Heart right ventricle (tissue), 16 donors: ENCODE data around the gene ADAMTS2. TPM values are rescaled to one million over a fixed set of nuclear protein-coding genes. Genes with fewer than 3 reads are reported as not detected.
"Not testable (repeated sequence)": the region's sequence is repeated elsewhere in the genome, so short reads cannot be mapped to it uniquely, and the experiment has no call there.

ENCODE experiments used
- ATAC-seq, 8 donors: fragments of 200-7000 bp; cut with Tn5 transposase; one replicate each; pipeline ENCODE4 v1.9.1; 2020; ENCODE audit warnings: mild to moderate bottlenecking in 8 of 8, moderate library complexity in 8 of 8, moderate number of reproducible peaks in 1 of 8
- DNase-seq, 2 donors: peaks; one replicate each; pipeline ENCODE4 v3.0.0-alpha.2; 2020
- H3K27ac ChIP-seq, 10 donors: fragments of 200-600 bp; sonication (generic) in 2 of 10; one replicate each; pipeline versions ENCODE4 v1.5.0 to v1.8.0; 2020 to 2022; ENCODE audit warnings: mild to moderate bottlenecking in 3 of 10
- H3K27me3 ChIP-seq, 7 donors: fragments of 200-600 bp; one replicate each; pipeline ENCODE4 v1.8.0; 2021 to 2022; ENCODE audit warnings: mild to moderate bottlenecking in 2 of 7
- H3K36me3 ChIP-seq, 9 donors: fragments of 200-600 bp; sonication (generic) in 1 of 9; one replicate each; pipeline versions ENCODE4 v1.5.0 to v1.8.0; 2020 to 2022; ENCODE audit warnings: mild to moderate bottlenecking in 2 of 9
- H3K4me1 ChIP-seq, 9 donors: fragments of 200-600 bp; sonication (generic) in 1 of 9; one replicate each; pipeline versions ENCODE4 v1.5.0 to v1.8.0; 2020 to 2022; ENCODE audit warnings: mild to moderate bottlenecking in 4 of 9
- H3K4me3 ChIP-seq, 10 donors: fragments of 200-600 bp; sonication (generic) in 2 of 10; one replicate each; pipeline versions ENCODE4 v1.5.0 to v1.8.0; 2020 to 2022; ENCODE audit warnings: mild to moderate bottlenecking in 7 of 10, moderate library complexity in 2 of 10
- H3K9me3 ChIP-seq, 11 donors: fragments of 200-600 bp in 10 of 11; sonication (generic) in 2 of 11; one replicate each; pipeline versions ENCODE4 v1.5.0 to v1.8.0; 2013 to 2022; ENCODE audit warnings: mild to moderate bottlenecking in 2 of 11, control low read depth in 1 of 11, moderate library complexity in 1 of 11
- WGBS, 2 donors: extraction: QIAGEN DNeasy Blood & Tissue Kit; methylation state at CpG; one replicate each; pipeline ENCODE4 v1.1.7; 2013; ENCODE audit warnings: inconsistent platforms in 1 of 2; 5-methylcytosine and 5-hydroxymethylcytosine counted together
- intact Hi-C, 10 donors: fragments of 100-400 bp; cut with DNase I; formaldehyde crosslinking; loops; one replicate each; pipeline versions ENCODE4 v1.11.1 to v1.14.2; 2022
- polyA plus RNA-seq, 2 donors: library from polyadenylated mRNA; stranded (reverse); fragments of 200-250 nt; gene quantifications; one replicate each; pipeline ENCODE4 v1.2.3, GENCODE V29; 2013
- total RNA-seq, 10 donors: library from RNA; stranded (reverse); fragmentation: NEBNext Ultra II Directional in 3 of 10; extraction: Animal tissue kit (Norgen Biotek cat#: 25700) in 3 of 10; gene quantifications; one replicate each; pipeline versions ENCODE4 v1.2.1 to v1.2.4, GENCODE V29; 2021 to 2023
- TF ChIP-seq, protein P1 (sequence below), 9 donors: fragments of 200-600 bp; sonication (generic) in 2 of 9; IDR thresholded peaks; one replicate each; pipeline versions ENCODE4 v1.5.0 to v1.8.0; 2021 to 2022; ENCODE audit warnings: antibody characterized with exemption in 9 of 9, mild to moderate bottlenecking in 5 of 9, moderate library complexity in 1 of 9
- donor health status: Arrhythmogenic right ventricular cardiomyopathy.
- donor health status: ischemic (EF 13 %, LVEDD 7.1; RV severe dilation, severe dysfunction).
- donor health status: healthy with polysubstance abuse.
- donor health status: DM: no; HTN: yes; CAD: no.
- donor health status: DM: no; HTN: no; CAD: no.
- donor health status: ischemic (EF 25% LVEDD 6.9; RV normal size, moderate dysfunction).
- donor health status: ischemic (EF 25% LVEDD 5.7; RV mildly dilated, moderate dysfunction).
- donor health status: healthy.
- donor health status: DM: yes; HTN: yes; CAD: no.
- donor health status: Ischemic cardiomyopathy.
- donor health status: ischemic (EF 35%, LVEDD 5.7; RV mildly dilated, moderate dysfunction).
- donor health status: nonischemic (EF 11% LVEDD 7.7; RV severe dilation, severe dysfunction).
- donor health status: DM: yes; HTN: yes; CAD: no.
- donor health status: PGD.
- donor health status: ischemic (EF 29% LVEDD 5.4; RV normal size, mild dysfunction).
- donor health status: nonischemic (EF 23%, LVEDD 6.1; RV moderate dilation, normal function).

ADAMTS2 gene
- total and polyA plus RNA-seq, 12 donors, result 1.7 to 13.5 (median 3.9) TPM

DNA sequence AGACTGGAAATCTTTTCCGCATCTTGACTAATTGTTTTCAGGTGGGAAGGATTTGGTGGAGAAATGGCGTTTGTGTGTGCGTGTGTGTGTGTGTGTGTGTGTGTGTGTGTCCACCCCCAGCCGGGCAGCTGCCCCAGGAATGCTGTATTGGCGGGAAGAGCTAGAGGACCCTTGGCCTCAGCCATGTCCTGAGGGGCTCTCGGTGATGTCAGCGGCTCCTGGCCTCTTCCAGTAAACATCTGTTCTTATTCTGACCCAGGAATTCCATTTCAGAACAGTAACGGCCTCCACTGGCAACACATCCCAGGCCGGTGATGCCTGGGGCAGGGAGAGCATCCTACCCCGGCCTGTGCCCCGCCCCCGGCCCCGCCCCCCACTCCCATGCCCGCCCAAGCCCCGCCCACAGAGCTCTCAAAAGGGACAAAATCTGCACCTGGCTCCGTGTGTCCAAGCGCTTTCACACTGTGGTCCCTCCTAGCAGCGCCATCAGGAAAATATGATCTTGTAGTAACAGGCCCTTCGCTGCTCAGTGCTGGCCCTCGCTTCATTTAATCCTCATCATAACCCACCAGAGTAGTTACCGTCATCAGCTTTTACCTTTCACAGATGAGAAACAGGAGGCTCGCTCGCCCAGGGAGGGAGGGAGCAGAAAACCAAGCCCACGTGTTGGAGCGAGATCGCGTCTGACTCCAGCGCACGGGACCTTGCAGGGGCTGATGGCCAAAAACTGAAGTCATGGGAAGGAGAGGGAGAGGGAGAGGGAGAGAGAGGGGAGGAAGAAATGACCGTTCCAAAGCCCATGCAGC, 18.9 kb downstream of the ADAMTS2 start:
- peaks cover 0 to 12% (median 0%) of the 10 kb centered on the region in 9 donors for H3K4me1 ChIP-seq
- H3K9me3 ChIP-seq, result no peaks in the 10 kb centered on the region
- peak overlapping the region in 1 of 10 donors; percentile 11 for H3K4me3 ChIP-seq
- peaks cover 0 to 29% (median 0%) of the 10 kb centered on the region in 7 donors for H3K27me3 ChIP-seq
- intact Hi-C loops, result no loop called here
- 39 to 41% methylated on average over 30 of the region's 30 CpGs for WGBS, 2 donors
- peak; percentile 59 to 62 for DNase-seq
- H3K27ac ChIP-seq, result peak overlapping the region in 8 of 10 donors; percentile 20 to 77 (median 54)
- no peaks in the 10 kb centered on the region for H3K36me3 ChIP-seq
- ATAC-seq, result peak; percentile 64 to 90 (median 88)
- TF ChIP-seq, protein P1, sequence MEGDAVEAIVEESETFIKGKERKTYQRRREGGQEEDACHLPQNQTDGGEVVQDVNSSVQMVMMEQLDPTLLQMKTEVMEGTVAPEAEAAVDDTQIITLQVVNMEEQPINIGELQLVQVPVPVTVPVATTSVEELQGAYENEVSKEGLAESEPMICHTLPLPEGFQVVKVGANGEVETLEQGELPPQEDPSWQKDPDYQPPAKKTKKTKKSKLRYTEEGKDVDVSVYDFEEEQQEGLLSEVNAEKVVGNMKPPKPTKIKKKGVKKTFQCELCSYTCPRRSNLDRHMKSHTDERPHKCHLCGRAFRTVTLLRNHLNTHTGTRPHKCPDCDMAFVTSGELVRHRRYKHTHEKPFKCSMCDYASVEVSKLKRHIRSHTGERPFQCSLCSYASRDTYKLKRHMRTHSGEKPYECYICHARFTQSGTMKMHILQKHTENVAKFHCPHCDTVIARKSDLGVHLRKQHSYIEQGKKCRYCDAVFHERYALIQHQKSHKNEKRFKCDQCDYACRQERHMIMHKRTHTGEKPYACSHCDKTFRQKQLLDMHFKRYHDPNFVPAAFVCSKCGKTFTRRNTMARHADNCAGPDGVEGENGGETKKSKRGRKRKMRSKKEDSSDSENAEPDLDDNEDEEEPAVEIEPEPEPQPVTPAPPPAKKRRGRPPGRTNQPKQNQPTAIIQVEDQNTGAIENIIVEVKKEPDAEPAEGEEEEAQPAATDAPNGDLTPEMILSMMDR (IDR thresholded peaks at IDR 0.05), result no peak

GRCh38 chr5:179325296-179326031, 19.8 kb downstream of the ADAMTS2 start:
- ATAC-seq (peak in 7 of 8 donors; percentile 4 to 40 (median 28)), DNase-seq (peak in 1 of 2 donors; percentile 24)
- no peak overlapping the region for H3K4me3 ChIP-seq
- H3K4me1 ChIP-seq, result peaks cover 0 to 12% (median 0%) of the 10 kb centered on the region in 9 donors
- H3K27ac ChIP-seq, result peak overlapping the region in 6 of 10 donors; percentile 4 to 73 (median 29)
- H3K27me3 ChIP-seq, result peaks cover 0 to 29% (median 0%) of the 10 kb centered on the region in 7 donors
- WGBS, 2 donors, result 87 to 88% methylated on average over 28 of the region's 28 CpGs
- intact Hi-C loops, result no loop called here
- TF ChIP-seq, protein P1 (IDR thresholded peaks at IDR 0.05), result no peak
- no peaks in the 10 kb centered on the region for H3K36me3 ChIP-seq
- H3K9me3 ChIP-seq, result no peaks in the 10 kb centered on the region

DNA sequence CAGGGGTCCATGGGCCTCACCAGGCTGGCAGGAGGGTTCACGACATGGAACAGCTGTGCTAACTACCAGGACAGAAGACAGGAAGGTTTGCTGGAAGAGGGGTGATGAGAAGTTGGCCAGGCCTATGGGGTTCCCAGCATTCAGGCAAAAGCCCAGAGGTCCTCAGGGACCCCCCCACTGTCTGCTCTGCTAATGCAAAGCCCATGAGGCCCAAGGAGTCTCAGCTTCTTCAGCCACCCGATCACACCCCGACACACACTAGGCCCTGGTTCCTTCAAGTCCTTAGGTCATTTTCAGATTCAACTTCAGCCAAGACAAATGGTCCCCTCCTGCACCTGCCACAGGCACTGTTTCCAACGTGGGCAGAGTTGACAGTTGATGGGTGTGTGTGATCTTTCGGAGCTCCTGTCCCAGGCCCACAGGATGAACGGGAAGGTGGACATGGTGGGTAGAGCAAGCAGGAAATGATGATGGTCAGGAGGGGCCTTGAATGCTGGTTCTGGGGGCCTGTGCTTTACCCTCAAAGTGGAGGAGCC, 20.4 kb downstream of the ADAMTS2 start:
- Histone ChIP-seq H3K9me3 (no peaks in the 10 kb centered on the region), H3K27me3 (peaks cover 0 to 29% (median 0%) of the 10 kb centered on the region in 7 donors), H3K4me1 (peaks cover 0 to 12% (median 0%) of the 10 kb centered on the region in 9 donors), H3K4me3 (no peak overlapping the region), H3K36me3 (no peaks in the 10 kb centered on the region), H3K27ac (no peak overlapping the region)
- intact Hi-C loops, result no loop called here
- 86 to 87% methylated on average over 6 of the region's 6 CpGs for WGBS, 2 donors
- DNase-seq (peak in 1 of 2 donors; percentile 2), ATAC-seq (no peak)
- TF ChIP-seq, protein P1 (IDR thresholded peaks at IDR 0.05), result no peak

GRCh38 chr5:179324316-179324715, 20.9 kb downstream of the ADAMTS2 start:
- intact Hi-C loops, DNase-seq, H3K36me3 ChIP-seq, H3K27ac ChIP-seq, H3K4me3 ChIP-seq, ATAC-seq, H3K9me3 ChIP-seq: not testable (repeated sequence)
- H3K4me1 ChIP-seq, result peaks cover 0 to 13% (median 0%) of the 10 kb centered on the region in 9 donors
- peaks cover 0 to 29% (median 0%) of the 10 kb centered on the region in 7 donors for H3K27me3 ChIP-seq
- WGBS, 2 donors, result 96 to 97% methylated on average over 7 of the region's 7 CpGs
